Measurements from ENCODE around the gene PIEZO2. TPM values are rescaled to one million over a fixed set of nuclear protein-coding genes. Genes with fewer than 3 reads are reported as not detected.

Gene PIEZO2
- total RNA-seq, 4 donors from 2014 or later, result 0.64 to 1.8 (median 1.6) TPM

DNA sequence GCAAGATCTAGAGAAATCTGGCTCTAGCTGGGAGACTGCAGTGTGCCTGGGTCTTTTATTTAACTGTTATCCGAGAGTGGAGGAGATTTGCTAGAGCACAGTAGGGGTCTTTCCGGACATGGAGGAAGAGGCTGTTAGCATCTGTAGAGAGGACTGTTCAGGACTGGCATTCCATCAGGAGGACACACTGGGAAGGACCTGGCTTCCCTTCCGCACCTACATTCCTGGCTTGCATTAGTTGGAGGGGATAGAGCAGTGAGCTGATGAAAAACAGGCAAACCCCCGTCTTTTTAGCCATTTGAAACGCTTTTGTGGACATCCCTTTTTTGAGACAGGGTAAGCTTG lies 874 bp upstream of the PIEZO2 start:
- H3K36me3 ChIP-seq, result no peaks in the 10 kb centered on the region
- H3K4me1 ChIP-seq, result peaks cover 0 to 18% (median 11%) of the 10 kb centered on the region in 3 donors
- no peak overlapping the region for H3K27ac ChIP-seq
- no peak overlapping the region for H3K4me3 ChIP-seq
- no peaks in the 10 kb centered on the region for H3K9me3 ChIP-seq
- TF ChIP-seq, protein P1, sequence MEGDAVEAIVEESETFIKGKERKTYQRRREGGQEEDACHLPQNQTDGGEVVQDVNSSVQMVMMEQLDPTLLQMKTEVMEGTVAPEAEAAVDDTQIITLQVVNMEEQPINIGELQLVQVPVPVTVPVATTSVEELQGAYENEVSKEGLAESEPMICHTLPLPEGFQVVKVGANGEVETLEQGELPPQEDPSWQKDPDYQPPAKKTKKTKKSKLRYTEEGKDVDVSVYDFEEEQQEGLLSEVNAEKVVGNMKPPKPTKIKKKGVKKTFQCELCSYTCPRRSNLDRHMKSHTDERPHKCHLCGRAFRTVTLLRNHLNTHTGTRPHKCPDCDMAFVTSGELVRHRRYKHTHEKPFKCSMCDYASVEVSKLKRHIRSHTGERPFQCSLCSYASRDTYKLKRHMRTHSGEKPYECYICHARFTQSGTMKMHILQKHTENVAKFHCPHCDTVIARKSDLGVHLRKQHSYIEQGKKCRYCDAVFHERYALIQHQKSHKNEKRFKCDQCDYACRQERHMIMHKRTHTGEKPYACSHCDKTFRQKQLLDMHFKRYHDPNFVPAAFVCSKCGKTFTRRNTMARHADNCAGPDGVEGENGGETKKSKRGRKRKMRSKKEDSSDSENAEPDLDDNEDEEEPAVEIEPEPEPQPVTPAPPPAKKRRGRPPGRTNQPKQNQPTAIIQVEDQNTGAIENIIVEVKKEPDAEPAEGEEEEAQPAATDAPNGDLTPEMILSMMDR (IDR thresholded peaks at IDR 0.05), result no peak
- TF ChIP-seq POLR2AphosphoS5 (IDR thresholded peaks at IDR 0.05) (no peak), EP300 (IDR thresholded peaks at IDR 0.05) (no peak), POLR2A (IDR thresholded peaks at IDR 0.05) (no peak)
- no peak for ATAC-seq
- WGBS, 2 donors (ENCODE audit: low coverage in 1 of 2), result 80% methylated on average over 2 of the region's 5 CpGs; no CpG with 5 or more reads in 1 of the 2 donors
- peaks cover 61% of the 10 kb centered on the region for H3K27me3 ChIP-seq

DNA sequence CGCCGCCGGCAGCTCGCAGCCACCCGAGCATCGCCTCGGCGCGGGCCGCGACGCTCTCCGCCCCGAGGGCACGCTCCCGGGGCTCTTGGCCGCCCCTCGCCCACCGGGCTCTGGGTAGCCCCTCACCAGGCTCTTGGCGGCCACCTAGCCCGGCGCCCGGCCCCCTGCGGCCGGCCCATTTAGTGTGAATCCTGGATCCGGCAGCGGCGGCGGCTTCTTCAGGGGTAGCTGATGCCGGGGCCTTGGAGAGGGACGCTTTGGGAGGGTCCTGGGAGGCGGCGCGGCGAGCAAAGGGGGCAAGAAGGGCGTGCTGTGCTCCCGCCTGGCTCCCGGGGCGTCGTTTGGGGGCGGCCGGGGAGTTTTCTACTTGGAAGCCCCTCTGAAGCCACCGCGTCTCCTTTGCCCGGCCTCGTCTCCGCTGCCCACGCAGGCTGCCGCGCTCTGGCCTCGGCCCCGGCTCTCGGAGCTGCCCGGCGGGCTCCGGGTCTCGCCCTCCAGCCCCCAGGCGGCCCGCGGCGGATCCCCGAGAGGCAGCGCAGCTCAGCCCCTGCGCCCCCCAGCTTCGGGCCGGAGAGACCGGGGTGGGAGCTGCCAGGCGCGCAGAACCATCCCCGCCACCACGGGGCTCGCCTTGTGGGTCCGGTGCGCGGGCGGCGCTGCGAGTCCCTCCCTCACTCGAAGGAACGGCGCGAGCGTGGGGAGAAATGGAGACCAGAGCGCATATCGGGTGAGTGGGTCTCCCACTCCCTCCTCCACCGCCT lies 509 bp downstream of the PIEZO2 start:
- peaks cover 0 to 18% (median 11%) of the 10 kb centered on the region in 3 donors for H3K4me1 ChIP-seq
- TF ChIP-seq EP300 (IDR thresholded peaks at IDR 0.05), result no peak
- no peak for TF ChIP-seq POLR2A (IDR thresholded peaks at IDR 0.05)
- TF ChIP-seq POLR2AphosphoS5 (IDR thresholded peaks at IDR 0.05), result no peak
- TF ChIP-seq, protein P1 (IDR thresholded peaks at IDR 0.05), result no peak
- peak; percentile 17 for ATAC-seq
- H3K4me3 ChIP-seq, result peak overlapping the region; percentile 5 to 52
- H3K36me3 ChIP-seq, result no peaks in the 10 kb centered on the region
- H3K9me3 ChIP-seq, result no peaks in the 10 kb centered on the region
- H3K27me3 ChIP-seq, result peaks cover 61% of the 10 kb centered on the region
- WGBS, 2 donors (ENCODE audit: low coverage in 1 of 2), result no CpG with 5 or more reads among the region's 86 CpGs
- peak overlapping the region in 1 of 4 donors; percentile 40 for H3K27ac ChIP-seq

DNA sequence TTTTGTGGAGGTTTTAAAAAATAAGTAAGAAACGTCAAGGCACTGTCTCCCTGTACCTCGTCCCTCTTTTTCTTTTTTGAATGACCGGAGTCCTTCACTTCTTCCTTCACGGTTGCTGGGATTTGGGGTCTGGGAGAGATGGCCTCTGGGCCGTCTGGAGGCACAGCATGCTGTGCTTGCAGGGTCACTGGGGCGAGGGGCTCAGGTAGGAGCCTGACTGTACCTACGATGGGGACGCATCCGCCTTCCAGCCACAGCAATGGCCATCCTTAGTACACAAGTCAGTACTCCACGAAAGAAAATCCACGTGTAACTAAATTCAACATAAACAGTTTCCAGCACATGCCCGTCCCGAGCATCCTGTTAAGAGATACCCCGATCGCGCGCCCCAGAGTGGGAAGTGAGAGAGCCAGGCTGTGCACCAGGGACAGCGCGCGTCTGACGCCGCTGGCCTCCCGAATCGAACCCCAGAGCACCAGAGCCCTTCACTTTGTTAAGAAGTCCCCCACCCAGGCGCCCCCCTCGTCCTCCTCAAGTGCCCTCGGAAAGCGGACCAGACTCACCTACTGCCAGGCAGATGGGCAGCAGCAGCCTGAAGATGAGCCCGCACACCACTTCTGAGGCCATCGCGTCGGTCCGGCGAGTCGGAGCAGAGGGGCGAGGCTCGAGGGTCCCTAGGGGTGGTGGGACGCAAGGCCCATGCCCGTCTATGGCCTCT lies 1.2 kb downstream of the PIEZO2 start:
- peak overlapping the region; percentile 0 to 52 for H3K4me3 ChIP-seq
- no peak for ATAC-seq
- H3K36me3 ChIP-seq, result no peaks in the 10 kb centered on the region
- H3K9me3 ChIP-seq, result no peaks in the 10 kb centered on the region
- peaks cover 61% of the 10 kb centered on the region for H3K27me3 ChIP-seq
- H3K4me1 ChIP-seq, result peaks cover 0 to 18% (median 11%) of the 10 kb centered on the region in 3 donors
- TF ChIP-seq, protein P1 (IDR thresholded peaks at IDR 0.05), result no peak
- TF ChIP-seq POLR2A (IDR thresholded peaks at IDR 0.05) (no peak), EP300 (IDR thresholded peaks at IDR 0.05) (no peak), POLR2AphosphoS5 (IDR thresholded peaks at IDR 0.05) (no peak)
- peak overlapping the region in 1 of 4 donors; percentile 40 for H3K27ac ChIP-seq
- no CpG with 5 or more reads among the region's 39 CpGs for WGBS, 2 donors (ENCODE audit: low coverage in 1 of 2)

DNA sequence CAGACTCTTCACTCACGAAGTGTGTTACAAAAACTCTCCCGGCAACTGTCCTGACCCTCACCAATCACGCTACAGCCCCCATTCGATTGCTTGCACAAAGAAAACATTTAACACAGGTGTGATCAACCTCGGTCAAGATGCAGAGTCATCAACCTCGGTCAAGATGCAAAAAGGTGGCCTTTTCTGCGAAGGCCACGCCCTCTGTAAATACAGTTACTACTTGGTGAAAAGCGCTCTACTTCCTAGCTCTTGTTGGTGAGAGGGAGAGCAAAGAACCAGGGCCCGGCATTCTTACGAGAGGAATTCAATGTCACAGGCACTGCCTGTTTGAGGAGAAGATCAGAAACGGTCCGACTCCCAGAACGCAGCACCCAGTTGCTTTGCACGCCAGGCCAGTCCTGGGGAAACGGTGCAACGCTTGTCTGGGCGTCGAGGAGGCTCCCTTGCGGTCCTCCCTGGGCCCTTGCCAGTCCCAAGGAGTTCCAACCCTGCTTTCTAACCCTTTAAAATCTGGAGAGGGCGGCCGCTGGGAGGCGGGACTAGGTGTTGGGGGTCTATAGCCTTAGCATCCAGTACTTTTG lies 1.9 kb downstream of the PIEZO2 start:
- H3K27me3 ChIP-seq, result peaks cover 62% of the 10 kb centered on the region
- peak overlapping the region in 1 of 2 donors; percentile 52 for H3K4me3 ChIP-seq
- H3K9me3 ChIP-seq, result no peaks in the 10 kb centered on the region
- WGBS, 2 donors (ENCODE audit: low coverage in 1 of 2), result 36 to 59% methylated on average over 4 to 8 of the region's 23 CpGs
- TF ChIP-seq EP300 (IDR thresholded peaks at IDR 0.05), result no peak
- TF ChIP-seq, protein P1 (IDR thresholded peaks at IDR 0.05), result no peak
- TF ChIP-seq POLR2A (IDR thresholded peaks at IDR 0.05), result no peak
- TF ChIP-seq POLR2AphosphoS5 (IDR thresholded peaks at IDR 0.05), result no peak
- H3K36me3 ChIP-seq, result no peaks in the 10 kb centered on the region
- peaks cover 0 to 18% (median 11%) of the 10 kb centered on the region in 3 donors for H3K4me1 ChIP-seq
- H3K27ac ChIP-seq, result no peak overlapping the region
- no peak for ATAC-seq

Measured in gastroesophageal sphincter (tissue), 4 donors.